ENCODE results near the gene KCNJ12.
"Not testable (repeated sequence)": the region's sequence is repeated elsewhere in the genome, so short reads cannot be mapped to it uniquely, and the experiment has no call there.

GRCh38 chr17:21341925-21342540 is 34.1 kb upstream of the KCNJ12 start:
- TF ChIP-seq E2F6 (IDR thresholded peaks at IDR 0.05; ENCODE audit: borderline replicate concordance, low read depth); RAD21 (conservative IDR thresholded peaks at IDR 0.05 in 1 of 2, IDR thresholded peaks at IDR 0.05 in 1 of 2); POLR2A (IDR thresholded peaks at IDR 0.05; ENCODE audit: low read length); CTCF (IDR thresholded peaks at IDR 0.05); MYC (IDR thresholded peaks at IDR 0.05; ENCODE audit: borderline replicate concordance, low read length); CBX8 (IDR thresholded peaks at IDR 0.05); EP300 (IDR thresholded peaks at IDR 0.05); ELK1 (IDR thresholded peaks at IDR 0.05; ENCODE audit: low read depth, low read length); SREBF2 (IDR thresholded peaks at IDR 0.05); HMGXB4 (CRISPR knock-in tag; IDR thresholded peaks at IDR 0.05; ENCODE audit: borderline replicate concordance); TP53 (CRISPR knock-in tag; IDR thresholded peaks at IDR 0.05); BHLHE40 (IDR thresholded peaks at IDR 0.05; ENCODE audit: low read depth, low read length); SMC3 (IDR thresholded peaks at IDR 0.05); HOXA7 (CRISPR knock-in tag; IDR thresholded peaks at IDR 0.05): not testable (repeated sequence)

All from A549 (cell line).